H1 (cell line): Measurements from ENCODE around the gene BRPF3.

Experiments used
- CHD1 ChIP-seq: IDR thresholded peaks from 2 replicates; pipeline ENCODE4 v1.6.1; 2012; ENCODE audit warnings: low read depth, low read length, improper control_type of control experiment
- CHD7 ChIP-seq: fragments of 300-600 bp; sonication (generic); IDR thresholded peaks from 2 replicates; pipeline ENCODE4 v1.7.1; 2012; ENCODE audit warnings: low read length, moderate library complexity, mild to moderate bottlenecking, inconsistent platforms; ENCODE audit not compliant: insufficient replicate concordance
- CTCF ChIP-seq, 3 experiments: IDR thresholded peaks; 1 replicate in 2 of 3; 2 replicates in 1 of 3; pipeline versions ENCODE4 v1.5.1 to v1.6.1; 2011; ENCODE audit warnings: low read length in 3 of 3, mild to moderate bottlenecking in 3 of 3, inconsistent platforms in 2 of 3, low read depth in 1 of 3, moderate library complexity in 1 of 3; ENCODE audit not compliant: insufficient read depth in 1 of 3; ENCODE audit errors: control extremely low read depth in 1 of 3
- EP300 ChIP-seq, 2 experiments: IDR thresholded peaks; 1 replicate in 1 of 2; 2 replicates in 1 of 2; pipeline ENCODE4 v1.6.1; 2011 to 2012; ENCODE audit warnings: low read depth in 2 of 2, low read length in 2 of 2, mild to moderate bottlenecking in 2 of 2, borderline replicate concordance in 1 of 2, inconsistent platforms in 1 of 2, moderate library complexity in 1 of 2
- EZH2 ChIP-seq: fragments of 200-600 bp; sonication (generic); IDR thresholded peaks from 2 replicates; pipeline ENCODE4 v1.7.1; 2012; ENCODE audit warnings: low read depth, mild to moderate bottlenecking, moderate library complexity, low read length, inconsistent platforms; ENCODE audit not compliant: severe bottlenecking
- GABPA ChIP-seq: IDR thresholded peaks from 2 replicates; pipeline ENCODE4 v1.6.1; 2011; ENCODE audit warnings: mild to moderate bottlenecking, low read length, moderate library complexity, borderline replicate concordance; ENCODE audit not compliant: insufficient read depth
- GTF2F1 ChIP-seq: IDR thresholded peaks from 2 replicates; pipeline ENCODE4 v1.6.1; 2012; ENCODE audit warnings: low read depth, low read length, improper control_type of control experiment, borderline replicate concordance
- MAFK ChIP-seq: IDR thresholded peaks from 2 replicates; pipeline ENCODE4 v1.6.1; 2012; ENCODE audit warnings: low read depth, mild to moderate bottlenecking, improper control_type of control experiment, low read length
- PHF8 ChIP-seq: fragments of 200-600 bp; sonication (generic); conservative IDR thresholded peaks from 2 replicates; pipeline ENCODE4 v1.7.1; 2012; ENCODE audit warnings: low read depth, mild to moderate bottlenecking, inconsistent platforms, low read length, moderate library complexity
- POLR2A ChIP-seq, 2 experiments: IDR thresholded peaks; 1 replicate in 1 of 2; 2 replicates in 1 of 2; pipeline ENCODE4 v1.6.1; 2011; ENCODE audit warnings: low read depth in 2 of 2, low read length in 2 of 2, mild to moderate bottlenecking in 2 of 2; ENCODE audit errors: control extremely low read depth in 1 of 2
- SIRT6 ChIP-seq: IDR thresholded peaks from one replicate; pipeline ENCODE4 v1.7.1; 2012; ENCODE audit warnings: low read length, inconsistent platforms
- SP1 ChIP-seq: IDR thresholded peaks from 2 replicates; pipeline ENCODE4 v1.6.1; 2011; ENCODE audit warnings: low read depth, low read length
- TAF1 ChIP-seq: IDR thresholded peaks from 2 replicates; pipeline ENCODE4 v1.6.1; 2011; ENCODE audit warnings: mild to moderate bottlenecking, low read depth, low read length

GRCh38 chr6:36210182-36210581 lies 13.6 kb downstream of the BRPF3 start:
- TF ChIP-seq CTCF (IDR thresholded peaks at IDR 0.05; ENCODE audit: control extremely low read depth in 1 of 3, insufficient read depth in 1 of 3, low read depth in 1 of 3, low read length in 3 of 3) = no peak
- no peak for TF ChIP-seq EZH2
- no peak for TF ChIP-seq PHF8
- no peak for TF ChIP-seq GTF2F1
- no peak for TF ChIP-seq POLR2A (IDR thresholded peaks at IDR 0.05; ENCODE audit: control extremely low read depth in 1 of 2, low read depth in 2 of 2, low read length in 2 of 2)
- no peak for TF ChIP-seq MAFK
- no peak for TF ChIP-seq GABPA
- no peak for TF ChIP-seq EP300 (IDR thresholded peaks at IDR 0.05; ENCODE audit: borderline replicate concordance in 1 of 2, low read depth in 2 of 2, low read length in 2 of 2)
- TF ChIP-seq CHD1 = no peak
- TF ChIP-seq SIRT6 = no peak
- TF ChIP-seq CHD7 = no peak
- no peak for TF ChIP-seq SP1
- TF ChIP-seq TAF1 = no peak
